Measurements from ENCODE around the gene ST7L.

GRCh38 chr1:112619518-112620376 lies 806 bp upstream of the ST7L start, which contains the start of gene CAPZA1:
- no peak for TF ChIP-seq CTCF (conservative IDR thresholded peaks at IDR 0.05; ENCODE audit: low read depth, low read length)
- no peak for TF ChIP-seq EZH2phosphoT487 (IDR thresholded peaks at IDR 0.05; ENCODE audit: borderline replicate concordance, low read length)
- TF ChIP-seq EZH2 (IDR thresholded peaks at IDR 0.05; ENCODE audit: low read length, unreplicated experiment), result no peak

All from PC-3 (cell line).